ENCODE measurements around the gene TRIM49D2.
"Not testable (repeated sequence)": the region's sequence is repeated elsewhere in the genome, so short reads cannot be mapped to it uniquely, and the experiment has no call there.

Gene TRIM49D2

GRCh38 chr11:89923764-89924163 lies at the start of gene TRIM49D2:
TSS of gene TRIM49D2 (plus strand) at chr11:89924064. CDS start at chr11:89926762, 2,698 bp downstream.
- DNase-seq (ENCODE audit: low spot score), result not testable (repeated sequence)

- not testable (repeated sequence) for DNase-seq (ENCODE audit: low spot score)
Observed at GRCh38 chr11:89877511-89877910, 46.4 kb upstream of the TRIM49D2 start.

DNA sequence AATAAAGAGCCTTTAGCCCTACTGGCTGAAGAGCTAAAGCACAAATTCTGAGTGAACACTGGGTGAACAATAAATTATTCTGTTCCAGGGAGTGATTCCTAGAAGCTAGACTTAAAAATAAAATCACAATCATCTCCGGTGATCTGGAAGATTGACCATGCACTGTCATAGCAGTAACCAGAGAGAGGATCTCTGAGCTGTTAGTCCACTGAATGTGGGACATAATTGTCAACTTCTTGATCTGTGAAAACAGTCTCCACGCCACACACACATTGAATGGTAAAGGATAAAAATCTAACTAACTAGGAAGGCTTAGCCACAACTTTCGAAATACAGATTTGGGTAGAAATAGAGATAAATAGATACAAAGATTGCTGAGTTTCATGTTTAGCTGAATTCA lies 30.6 kb upstream of the TRIM49D2 start:
- not testable (repeated sequence) for DNase-seq (ENCODE audit: low spot score)

DNA sequence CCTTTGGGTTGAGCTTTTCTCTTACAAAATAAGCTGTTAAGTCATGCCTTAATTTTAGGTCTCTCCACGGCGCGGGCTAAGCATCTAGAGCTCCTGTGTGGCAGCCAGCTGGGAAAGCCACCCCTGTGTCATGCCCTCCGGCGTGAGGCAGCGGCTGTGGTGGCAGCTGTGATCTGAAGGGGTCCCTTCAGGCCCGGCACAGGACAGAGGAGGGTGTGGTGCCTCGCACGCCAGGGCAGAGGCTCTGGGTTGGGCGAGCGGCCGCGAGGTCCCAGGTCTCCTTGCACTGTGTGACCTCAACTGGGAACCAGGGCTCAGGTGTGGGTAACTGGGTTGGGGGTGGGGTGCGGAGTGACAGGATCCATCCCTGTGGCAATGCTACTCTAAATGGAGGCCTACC lies 23.1 kb upstream of the TRIM49D2 start:
- DNase-seq (ENCODE audit: low spot score), result not testable (repeated sequence)

GRCh38 chr11:89922195-89922660 lies 1.6 kb upstream of the TRIM49D2 start, which contains the start of gene TRIM49D1:
TSS of gene TRIM49D1 (minus strand) at chr11:89922245. CDS start at chr11:89917710, 4,535 bp downstream.
- DNase-seq (ENCODE audit: low spot score), result no peak

DNA sequence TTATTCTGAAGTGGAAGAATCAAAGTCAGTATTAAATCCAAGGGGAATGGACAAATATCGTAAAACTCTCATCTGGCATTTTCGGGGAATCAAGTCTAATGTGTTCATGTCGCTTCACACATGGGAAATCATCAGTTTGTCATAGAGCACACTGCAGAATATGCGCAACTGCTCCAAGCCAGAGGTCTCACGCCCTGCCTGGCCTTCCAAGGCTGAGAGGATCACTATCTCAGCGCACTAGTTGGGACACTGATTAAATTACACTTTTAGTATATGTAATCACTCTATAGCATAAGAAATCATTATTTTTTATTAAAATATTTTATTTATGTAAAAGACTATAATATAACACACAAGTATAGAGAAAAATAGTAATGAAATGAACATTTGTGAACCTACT lies 37.0 kb downstream of the TRIM49D2 start:
- DNase-seq (ENCODE audit: low spot score), result not testable (repeated sequence)

DNA sequence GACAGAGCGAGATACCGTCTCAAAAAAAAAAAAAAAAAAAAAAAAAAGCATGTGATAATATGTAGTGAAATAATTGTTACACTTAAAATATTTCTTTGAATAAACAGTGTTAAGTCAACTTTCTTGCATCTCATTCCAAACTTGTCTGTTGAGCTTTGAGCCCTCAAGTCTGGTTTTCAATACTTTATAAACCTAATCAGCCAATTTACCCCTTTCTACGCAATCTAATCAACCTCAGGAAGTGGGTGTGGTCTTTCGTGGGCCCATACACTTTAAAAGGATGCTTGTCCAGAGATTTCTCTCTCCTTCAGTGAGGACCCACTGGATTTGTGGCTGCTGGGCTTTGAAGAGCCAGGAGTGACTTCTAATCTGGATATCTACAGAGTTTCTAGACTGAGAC lies 41.9 kb downstream of the TRIM49D2 start, which contains the start of gene TRIM64:
TRIM64 (plus strand) TSS at position 301 of the 400 bp plus-strand sequence. CDS start 2,467 bp downstream, outside the sequence.
- DNase-seq (ENCODE audit: low spot score), result not testable (repeated sequence)

All from kidney tubule cell (primary cell).